ENCODE measurements around the gene C19orf85. TPM values are rescaled to one million over a fixed set of nuclear protein-coding genes. Genes with fewer than 3 reads are reported as not detected.
A peak's percentile ranks its signal among the peaks of the same experiment; 100 is the strongest.

Gene C19orf85
- total RNA-seq, 1 experiment from 2014 or later: not detected

DNA sequence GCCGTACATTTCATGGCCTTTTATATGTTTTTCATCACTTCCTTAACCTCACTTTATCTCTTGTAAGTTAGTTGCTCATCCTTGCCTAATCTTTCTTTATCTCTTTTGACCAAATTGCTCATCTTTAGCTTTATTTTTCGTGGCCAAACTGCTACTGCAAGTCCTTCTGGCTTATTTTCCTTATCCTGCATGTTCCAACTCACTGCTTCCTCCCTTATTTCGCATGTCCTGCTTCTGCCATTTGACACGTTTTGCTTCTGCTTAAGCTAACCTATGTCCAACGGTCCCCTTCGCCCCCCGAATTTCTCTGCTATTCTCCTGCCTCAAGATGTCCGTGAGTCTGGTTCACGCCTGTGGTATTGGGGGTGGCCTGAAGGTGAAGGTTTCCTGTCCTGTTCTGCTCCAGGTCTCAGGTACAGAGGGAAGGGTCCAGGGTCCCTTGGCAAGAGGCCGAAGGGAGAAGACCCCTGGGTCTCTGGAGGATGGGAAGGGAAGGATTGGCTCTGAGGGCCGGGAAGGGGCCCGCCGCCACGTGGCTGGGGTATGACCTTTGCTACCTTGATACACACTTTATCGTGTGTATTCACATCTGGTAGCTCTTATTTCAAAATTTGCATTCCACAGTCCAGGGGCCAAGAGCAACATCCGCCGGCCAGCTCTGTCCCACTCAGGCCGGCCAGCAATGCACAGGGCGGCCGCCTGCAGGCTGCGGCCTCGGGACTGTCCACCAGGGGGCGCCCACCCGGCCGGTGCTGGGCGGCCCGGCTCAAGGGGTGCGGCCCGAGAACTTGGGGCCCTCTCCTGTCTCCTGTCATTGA, 2.9 kb upstream of the C19orf85 start:
- Histone ChIP-seq H3K9me3 (no peaks in the 10 kb centered on the region), H3K36me3 (peaks cover 3% of the 10 kb centered on the region; the same call in 1 of the 2 replicates), H3K27me3 (no peaks in the 10 kb centered on the region), H3K4me3 (no peak overlapping the region)
- peak; percentile 75 for DNase-seq

DNA sequence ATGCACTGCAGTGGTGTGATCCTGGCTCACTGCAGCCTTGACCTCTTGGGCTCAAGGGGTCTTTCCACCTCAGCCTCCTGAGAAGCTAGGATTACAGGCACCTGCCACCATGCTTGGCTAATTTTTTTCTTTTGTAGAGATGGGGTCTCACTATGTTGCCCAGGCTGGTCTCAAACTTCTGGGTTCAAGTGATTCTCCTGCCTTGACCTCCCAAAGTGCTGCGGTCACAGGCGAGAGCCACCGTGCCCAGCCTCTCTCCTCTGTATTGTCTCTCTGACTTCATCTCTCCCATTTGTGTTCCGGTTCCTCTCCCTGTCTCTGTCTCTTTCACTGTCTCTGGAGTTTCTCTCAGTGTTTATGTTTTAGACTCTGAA, 1.7 kb upstream of the C19orf85 start:
- Histone ChIP-seq H3K27me3 (no peaks in the 10 kb centered on the region), H3K9me3 (no peaks in the 10 kb centered on the region), H3K36me3 (peaks cover 5% of the 10 kb centered on the region; the same call in 1 of the 2 replicates), H3K4me3 (no peak overlapping the region)
- DNase-seq: no peak

DNA sequence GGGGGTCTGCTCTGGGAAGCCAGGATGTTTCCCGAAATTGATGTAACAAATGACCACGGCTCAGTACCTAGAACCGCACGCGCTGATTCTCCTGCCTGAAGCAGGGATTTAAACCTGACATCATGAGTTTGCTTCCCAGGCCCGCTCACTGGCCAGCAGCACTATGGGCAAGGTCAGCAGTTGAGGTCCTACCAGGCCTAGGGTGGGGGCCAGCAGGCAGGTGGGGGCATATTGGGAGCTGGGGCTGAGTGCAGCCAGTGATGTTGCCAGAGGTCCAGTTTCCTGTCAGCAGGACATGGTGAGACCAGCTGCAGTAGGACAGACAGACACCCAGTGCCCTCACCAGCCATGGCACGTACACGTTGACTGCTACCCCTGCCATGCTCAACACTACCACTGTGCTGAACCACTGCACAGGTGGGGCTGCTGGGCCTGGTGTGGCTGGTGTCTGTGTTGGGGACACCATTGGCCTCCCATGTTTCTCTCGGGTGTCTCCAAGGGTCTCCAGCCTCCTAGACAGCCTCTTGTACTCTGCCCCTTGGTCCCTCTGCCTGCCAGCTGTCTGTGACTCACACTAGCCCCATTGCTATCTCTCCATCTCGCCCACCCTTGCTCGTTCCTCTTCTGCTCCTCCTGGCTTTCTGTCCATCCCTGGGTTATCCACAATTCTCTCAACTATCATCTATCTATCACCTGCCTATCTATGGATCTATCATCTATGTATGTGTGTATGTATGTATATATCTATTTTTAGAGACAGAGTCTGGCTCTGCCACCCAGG, 1.1 kb upstream of the C19orf85 start:
- no peaks in the 10 kb centered on the region for H3K9me3 ChIP-seq
- no peak overlapping the region for H3K4me3 ChIP-seq
- no peaks in the 10 kb centered on the region for H3K27me3 ChIP-seq
- no peak for DNase-seq
- H3K36me3 ChIP-seq: peaks cover 7% of the 10 kb centered on the region; the same call in 1 of the 2 replicates

DNA sequence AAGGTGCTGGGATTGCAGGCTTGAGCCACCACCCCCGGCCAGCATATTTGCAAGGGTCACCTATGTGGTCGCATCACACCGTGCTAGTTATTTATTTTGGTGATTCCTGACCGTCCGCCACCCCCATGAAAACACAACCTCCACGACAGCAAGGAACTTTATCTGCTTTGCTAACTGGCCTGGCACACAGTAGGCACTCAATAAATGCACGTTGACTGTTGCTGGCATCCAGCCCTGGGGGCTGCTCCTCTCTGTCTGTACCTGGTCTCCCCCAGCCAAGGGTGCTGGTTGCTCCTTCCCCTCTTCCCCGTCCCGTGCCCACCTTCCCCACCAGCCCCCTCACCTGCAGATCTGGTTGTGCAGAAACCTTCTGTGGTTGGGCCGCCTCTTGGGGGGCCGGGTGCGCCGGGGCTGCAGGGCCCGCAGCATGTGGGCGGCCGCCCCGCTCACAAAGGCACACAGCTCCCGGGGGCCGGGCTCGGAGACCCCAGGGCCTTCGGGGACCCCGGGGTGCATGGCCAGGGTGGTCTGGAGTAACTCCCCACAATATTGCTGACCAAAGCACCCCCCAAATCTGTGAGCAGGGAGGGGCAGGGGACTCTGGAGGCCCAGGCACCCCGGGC, 401 bp downstream of the C19orf85 start:
- no peak for DNase-seq
- no peaks in the 10 kb centered on the region for H3K27me3 ChIP-seq
- H3K4me3 ChIP-seq: no peak overlapping the region
- no peaks in the 10 kb centered on the region for H3K9me3 ChIP-seq
- peaks cover 11% of the 10 kb centered on the region; the same call in 1 of the 2 replicates for H3K36me3 ChIP-seq

DNA sequence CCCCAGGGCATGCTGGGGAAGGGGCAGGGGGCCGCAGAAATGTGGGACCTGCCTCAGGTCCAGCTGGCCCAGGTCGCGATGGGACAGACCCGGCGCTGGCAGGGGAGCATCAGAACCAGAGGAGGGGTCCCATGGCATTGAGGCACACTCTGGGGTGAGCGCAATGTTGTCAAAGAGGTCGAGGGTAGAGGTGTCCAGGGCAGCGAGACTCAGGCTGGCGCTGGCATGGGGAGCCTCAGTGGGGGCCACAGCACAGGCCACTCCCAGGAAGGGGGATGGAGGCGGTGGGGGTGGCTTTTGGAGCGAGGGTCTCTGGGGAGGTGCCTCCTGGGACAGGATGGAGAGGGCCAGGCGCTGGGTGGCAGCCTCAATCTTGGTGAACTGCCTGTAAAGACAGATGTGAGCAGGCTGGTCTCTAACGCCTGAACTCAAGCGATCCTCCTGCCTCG, 944 bp downstream of the C19orf85 start:
- H3K36me3 ChIP-seq: peaks cover 10% of the 10 kb centered on the region
- H3K9me3 ChIP-seq: no peaks in the 10 kb centered on the region
- no peak overlapping the region for H3K4me3 ChIP-seq
- no peak for DNase-seq
- no peaks in the 10 kb centered on the region for H3K27me3 ChIP-seq

DNA sequence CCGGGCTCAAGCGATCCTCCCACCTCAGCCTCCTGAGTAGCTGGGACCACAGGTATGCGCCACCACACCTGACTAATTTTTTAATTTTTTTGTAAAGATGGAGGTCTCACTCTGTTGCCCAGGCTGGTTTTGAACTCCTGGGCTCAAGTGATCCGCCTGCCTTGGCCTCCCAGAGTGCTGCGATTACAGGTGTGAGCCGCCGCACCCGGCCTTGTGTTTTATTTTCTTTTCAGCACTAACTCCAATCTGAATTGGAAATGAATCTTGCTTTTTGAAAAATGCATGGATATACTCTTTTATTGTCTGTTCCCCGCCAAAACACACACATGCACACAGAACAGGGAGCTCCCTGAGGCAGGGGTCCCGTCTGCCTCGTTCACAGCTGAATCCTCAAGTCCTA, 1.8 kb downstream of the C19orf85 start:
- Histone ChIP-seq H3K9me3 (no peaks in the 10 kb centered on the region), H3K27me3 (no peaks in the 10 kb centered on the region), H3K4me3 (no peak overlapping the region), H3K36me3 (peaks cover 10% of the 10 kb centered on the region)
- DNase-seq: no peak

DNA sequence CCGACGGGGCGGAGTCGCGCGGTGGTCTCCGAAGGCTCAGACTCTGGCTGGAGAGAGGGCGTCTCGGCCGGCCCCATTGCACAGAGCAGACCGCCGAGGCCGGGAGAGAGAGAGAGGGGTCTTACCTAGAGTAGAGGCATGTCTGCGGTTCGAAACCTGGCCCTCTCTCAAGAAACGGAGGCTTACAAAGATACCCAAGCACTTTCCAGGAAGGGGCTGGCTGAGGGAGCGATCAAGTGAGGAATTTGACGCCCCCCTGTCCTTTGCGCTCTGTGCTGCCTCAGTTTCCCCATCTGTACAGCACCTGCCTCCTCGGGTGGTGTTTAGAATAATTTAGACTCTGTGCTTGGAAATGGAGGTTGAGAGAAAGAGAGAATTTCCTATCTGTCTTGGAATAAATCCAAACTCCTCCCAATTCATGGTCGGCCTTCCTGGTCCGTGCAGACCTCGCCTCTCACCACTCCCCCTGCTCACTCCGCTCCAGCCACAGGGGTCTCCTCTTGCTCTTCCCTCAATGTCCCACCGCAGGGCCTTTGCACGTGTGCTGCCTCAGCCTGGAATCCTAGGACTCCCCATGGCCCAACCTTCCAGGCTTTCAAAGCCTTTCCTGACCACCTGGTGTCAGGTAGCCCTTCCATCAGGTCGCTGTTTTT, 2.5 kb downstream of the C19orf85 start:
- Histone ChIP-seq H3K27me3 (no peaks in the 10 kb centered on the region), H3K36me3 (peaks cover 10% of the 10 kb centered on the region), H3K9me3 (no peaks in the 10 kb centered on the region), H3K4me3 (peak overlapping the region; percentile 93)
- DNase-seq: no peak

DNA sequence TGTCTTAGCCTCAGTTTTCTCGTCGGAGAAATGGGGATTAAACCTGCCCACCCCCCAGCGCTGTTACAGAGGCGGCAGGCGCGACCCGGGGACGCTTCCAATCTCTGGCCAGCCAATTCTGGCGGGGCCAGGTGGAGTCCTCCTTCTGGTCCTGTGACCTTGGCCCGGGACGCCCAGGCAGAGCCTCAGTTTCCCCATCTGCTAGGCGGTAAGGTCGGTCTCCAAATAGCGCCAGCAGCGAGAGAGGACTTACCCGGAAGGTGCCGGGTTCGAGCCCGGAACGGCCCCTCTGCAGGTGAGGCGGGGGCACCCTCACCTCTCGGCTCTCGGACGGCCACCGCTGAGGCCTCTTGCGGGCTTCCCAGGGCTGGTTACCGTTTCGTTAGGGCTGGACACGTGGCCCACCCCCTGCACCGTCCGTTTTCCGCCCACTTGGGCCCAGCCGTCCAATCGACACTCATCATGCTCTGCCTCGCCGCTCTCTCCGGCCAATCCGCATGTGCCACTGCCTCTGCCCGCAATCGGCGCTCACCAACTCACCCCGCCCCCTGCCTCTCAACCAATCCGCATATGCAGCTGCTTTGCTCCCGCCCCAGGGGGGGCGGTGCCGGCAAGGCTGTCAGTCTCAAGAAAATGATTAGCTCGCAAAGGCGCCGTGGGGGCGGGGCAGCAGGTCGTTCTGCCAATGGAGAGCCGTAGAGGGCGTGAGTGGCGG, 3.1 kb downstream of the C19orf85 start, which contains the start of gene ISOC2:
Gene ISOC2, minus strand, starts transcription at position 384 of the 715 bp plus-strand sequence. CDS start 5,156 bp downstream, outside the sequence.
- Histone ChIP-seq H3K4me3 (peak within 1 kb of the TSS; percentile 93), H3K27me3 (no peaks in the 10 kb centered on the region), H3K36me3 (peaks cover 10% of the 10 kb centered on the region), H3K9me3 (no peaks in the 10 kb centered on the region)
- peak; percentile 100 for DNase-seq

DNA sequence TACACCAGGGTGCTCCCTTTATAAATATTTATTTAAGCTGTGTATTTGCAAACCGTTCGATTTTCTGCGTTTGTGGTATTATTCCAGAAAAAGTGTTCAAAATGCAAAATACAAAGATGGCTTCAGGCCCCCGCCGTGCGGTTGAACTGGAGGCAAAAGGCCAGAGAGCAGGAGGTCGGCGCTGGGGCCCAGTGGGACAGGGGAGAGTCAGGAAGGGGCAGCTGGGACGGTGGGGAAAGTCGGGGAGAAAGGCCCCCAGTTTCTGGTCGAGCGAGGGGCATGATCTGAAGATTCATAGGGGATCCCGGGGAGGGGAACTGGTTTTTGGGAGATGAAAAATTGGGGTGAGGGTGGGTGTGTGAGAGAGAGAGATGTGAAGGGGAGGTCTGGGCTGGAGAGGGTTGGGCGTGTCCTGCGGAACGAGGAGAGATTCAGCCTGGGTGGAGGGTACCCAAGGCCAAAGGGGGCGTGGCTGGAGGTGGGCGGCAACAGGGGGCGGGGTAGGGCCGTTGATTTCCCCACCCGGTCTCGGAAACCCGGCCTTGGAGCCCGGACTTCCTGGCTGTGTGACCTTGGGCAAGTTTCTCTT, 3.8 kb downstream of the C19orf85 start:
- H3K27me3 ChIP-seq: no peaks in the 10 kb centered on the region

DNA sequence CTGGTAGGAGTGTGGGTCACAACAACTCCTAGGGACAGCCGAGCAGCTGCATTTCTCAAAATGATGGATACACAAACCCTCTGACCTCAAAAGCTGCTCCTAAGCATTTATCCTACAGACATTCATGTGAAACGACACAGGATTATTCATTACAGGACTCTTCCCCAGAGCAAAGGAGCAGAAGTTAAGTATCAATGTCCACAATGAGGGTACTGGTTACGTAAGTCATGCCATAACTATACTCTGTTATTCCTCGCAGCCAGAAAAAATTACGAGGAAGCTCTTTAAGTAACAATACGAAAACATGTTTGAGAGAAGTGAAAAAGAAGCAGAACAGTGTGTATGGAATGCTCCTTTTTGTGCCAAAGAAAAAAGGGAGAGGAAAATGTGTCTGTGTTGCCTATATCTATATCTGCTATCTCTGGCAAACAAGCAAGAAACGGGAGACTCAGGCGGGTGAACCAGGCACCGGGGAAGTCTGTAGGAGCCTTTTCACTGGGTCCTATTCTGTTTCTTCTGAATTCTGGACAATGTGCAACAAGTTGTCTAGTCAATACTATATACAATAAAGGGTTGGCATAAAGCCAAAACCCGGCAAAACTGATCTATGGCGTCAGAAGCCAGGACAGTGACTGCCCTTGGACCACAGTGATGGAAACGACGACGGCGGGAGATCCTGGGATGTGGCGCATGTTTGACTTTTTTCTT, 4.4 kb downstream of the C19orf85 start:
- DNase-seq: no peak
- Histone ChIP-seq H3K27me3 (no peaks in the 10 kb centered on the region), H3K4me3 (peak overlapping the region; percentile 93), H3K9me3 (no peaks in the 10 kb centered on the region), H3K36me3 (peaks cover 10% of the 10 kb centered on the region)

More for the DNA sequence above, 3.8 kb downstream of the C19orf85 start:
- peak overlapping the region; percentile 93 for H3K4me3 ChIP-seq
- no peaks in the 10 kb centered on the region for H3K9me3 ChIP-seq
- peak; percentile 90 for DNase-seq
- peaks cover 10% of the 10 kb centered on the region for H3K36me3 ChIP-seq

DNA sequence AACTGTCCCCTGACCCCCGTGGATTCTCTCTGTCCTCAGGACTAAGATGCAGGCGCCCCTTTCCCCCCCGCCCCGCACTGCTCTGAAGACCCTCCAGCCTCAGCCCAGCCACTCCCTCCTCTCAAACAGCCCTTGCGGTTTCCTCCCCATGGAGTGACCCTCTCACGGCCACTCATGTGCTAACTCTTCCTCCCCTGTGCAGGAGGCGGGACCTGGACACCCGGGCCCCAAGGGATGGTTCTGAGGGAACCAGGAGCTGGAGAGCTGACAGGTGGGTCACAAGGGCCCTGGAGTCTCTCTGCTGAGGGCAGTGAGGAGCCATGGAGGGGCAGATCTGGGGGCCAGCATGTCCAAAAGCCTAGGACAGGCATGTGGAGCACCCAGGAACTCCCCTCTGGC, 5.0 kb downstream of the C19orf85 start:
- H3K27me3 ChIP-seq: no peaks in the 10 kb centered on the region
- peaks cover 10% of the 10 kb centered on the region for H3K36me3 ChIP-seq
- no peak for DNase-seq
- no peak overlapping the region for H3K4me3 ChIP-seq
- H3K9me3 ChIP-seq: no peaks in the 10 kb centered on the region

DNA sequence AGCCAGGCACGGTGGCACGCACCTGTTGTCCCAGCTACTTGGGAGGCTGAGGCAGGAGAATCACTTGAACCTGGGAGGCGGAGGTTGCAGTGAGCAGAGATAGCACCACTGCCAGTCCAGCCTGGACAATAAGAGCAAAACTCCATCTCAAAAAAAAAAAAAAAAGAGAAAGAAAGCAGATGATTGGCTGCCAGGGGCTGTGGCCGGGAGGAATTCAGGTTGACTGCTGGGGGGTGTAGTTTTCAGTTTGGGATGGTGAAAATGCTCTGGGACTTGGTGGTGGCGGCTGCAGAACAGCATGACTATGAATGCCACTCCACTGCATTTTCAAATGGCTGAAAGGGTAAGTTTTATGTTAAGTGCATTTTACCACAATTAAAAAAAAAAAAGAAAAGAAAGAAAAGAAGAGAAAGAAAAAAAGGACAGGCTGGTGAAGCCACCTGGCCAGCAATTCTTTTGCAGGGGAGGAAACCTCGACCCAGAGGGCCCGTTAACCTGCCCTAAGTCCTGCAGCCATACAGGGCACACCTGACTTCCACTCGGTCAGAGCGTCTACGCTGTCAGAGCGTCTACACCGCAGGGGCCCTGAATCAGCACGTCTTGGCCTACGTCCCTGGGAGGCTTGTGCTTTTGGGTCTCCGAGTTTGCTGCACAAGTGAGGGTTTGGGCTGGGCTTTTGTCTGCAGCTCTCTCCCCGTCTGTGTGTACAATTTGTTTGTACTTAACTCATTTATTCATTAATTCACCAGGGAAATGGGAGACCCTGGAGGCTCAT, 6.7 kb downstream of the C19orf85 start:
- DNase-seq: no peak
- H3K36me3 ChIP-seq: peaks cover 17% of the 10 kb centered on the region
- no peak overlapping the region for H3K4me3 ChIP-seq
- no peaks in the 10 kb centered on the region for H3K27me3 ChIP-seq
- no peaks in the 10 kb centered on the region for H3K9me3 ChIP-seq

DNA sequence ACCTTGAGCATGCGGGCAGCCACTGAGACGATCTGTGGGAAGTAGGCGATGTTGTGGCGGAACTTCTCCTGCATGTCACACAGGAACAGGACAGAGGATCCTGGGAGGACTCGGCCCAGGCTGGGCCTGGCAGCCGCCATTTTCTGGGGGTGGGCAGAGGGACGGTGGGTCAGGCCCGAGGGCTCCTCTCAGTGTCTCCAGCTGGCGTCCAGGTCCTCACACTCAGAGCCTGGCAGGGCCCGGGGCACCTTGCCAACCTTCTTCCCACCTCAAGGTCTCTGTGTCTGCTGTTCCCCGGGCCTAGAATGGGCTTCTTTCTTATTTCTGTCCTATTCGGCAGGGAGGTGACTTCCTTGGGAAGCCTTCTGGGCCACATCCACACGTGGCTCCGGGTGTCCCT, 8.2 kb downstream of the C19orf85 start:
- no peaks in the 10 kb centered on the region for H3K9me3 ChIP-seq
- no peak for DNase-seq
- H3K36me3 ChIP-seq: peaks cover 18% of the 10 kb centered on the region
- peaks cover 11% of the 10 kb centered on the region for H3K27me3 ChIP-seq
- no peak overlapping the region for H3K4me3 ChIP-seq

DNA sequence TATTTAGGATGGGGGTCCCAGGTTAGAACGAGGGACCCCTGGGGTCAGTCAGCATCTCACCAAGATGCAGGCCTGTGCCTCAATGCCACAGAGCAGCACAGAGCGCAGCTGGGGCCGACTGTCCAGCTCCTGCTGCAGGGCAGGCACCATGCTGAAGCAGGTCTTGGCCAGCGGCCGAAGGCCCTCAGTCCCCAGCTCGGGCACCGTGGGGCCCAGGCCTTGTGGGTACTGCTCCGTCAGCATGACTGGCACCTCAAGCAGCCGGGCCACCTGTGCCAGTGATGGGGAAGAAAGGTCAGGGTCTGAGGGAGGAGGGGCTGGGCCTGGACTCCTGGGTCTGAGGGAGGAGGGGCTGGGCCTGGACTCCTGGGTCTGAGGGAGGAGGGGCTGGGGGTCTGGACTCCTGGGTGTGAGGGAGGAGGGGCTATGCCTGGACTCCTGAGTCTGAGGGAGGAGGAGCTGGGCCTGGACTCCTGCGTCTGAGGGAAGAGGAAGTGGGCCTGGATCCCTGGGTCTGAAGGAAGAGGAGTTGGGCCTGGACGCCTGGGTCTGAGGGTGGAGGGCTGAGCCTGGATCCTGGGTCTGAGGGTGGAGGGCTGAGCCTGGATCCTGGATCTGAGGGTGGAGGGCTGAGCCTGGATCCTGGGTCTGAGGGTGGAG, 8.8 kb downstream of the C19orf85 start:
- H3K4me3 ChIP-seq: no peak overlapping the region
- no peak for DNase-seq
- no peaks in the 10 kb centered on the region for H3K9me3 ChIP-seq
- peaks cover 11% of the 10 kb centered on the region for H3K27me3 ChIP-seq
- H3K36me3 ChIP-seq: peaks cover 15% of the 10 kb centered on the region
